ENCODE data around the gene ZNF277.

Gene ZNF277, protein sequence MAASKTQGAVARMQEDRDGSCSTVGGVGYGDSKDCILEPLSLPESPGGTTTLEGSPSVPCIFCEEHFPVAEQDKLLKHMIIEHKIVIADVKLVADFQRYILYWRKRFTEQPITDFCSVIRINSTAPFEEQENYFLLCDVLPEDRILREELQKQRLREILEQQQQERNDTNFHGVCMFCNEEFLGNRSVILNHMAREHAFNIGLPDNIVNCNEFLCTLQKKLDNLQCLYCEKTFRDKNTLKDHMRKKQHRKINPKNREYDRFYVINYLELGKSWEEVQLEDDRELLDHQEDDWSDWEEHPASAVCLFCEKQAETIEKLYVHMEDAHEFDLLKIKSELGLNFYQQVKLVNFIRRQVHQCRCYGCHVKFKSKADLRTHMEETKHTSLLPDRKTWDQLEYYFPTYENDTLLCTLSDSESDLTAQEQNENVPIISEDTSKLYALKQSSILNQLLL

DNA sequence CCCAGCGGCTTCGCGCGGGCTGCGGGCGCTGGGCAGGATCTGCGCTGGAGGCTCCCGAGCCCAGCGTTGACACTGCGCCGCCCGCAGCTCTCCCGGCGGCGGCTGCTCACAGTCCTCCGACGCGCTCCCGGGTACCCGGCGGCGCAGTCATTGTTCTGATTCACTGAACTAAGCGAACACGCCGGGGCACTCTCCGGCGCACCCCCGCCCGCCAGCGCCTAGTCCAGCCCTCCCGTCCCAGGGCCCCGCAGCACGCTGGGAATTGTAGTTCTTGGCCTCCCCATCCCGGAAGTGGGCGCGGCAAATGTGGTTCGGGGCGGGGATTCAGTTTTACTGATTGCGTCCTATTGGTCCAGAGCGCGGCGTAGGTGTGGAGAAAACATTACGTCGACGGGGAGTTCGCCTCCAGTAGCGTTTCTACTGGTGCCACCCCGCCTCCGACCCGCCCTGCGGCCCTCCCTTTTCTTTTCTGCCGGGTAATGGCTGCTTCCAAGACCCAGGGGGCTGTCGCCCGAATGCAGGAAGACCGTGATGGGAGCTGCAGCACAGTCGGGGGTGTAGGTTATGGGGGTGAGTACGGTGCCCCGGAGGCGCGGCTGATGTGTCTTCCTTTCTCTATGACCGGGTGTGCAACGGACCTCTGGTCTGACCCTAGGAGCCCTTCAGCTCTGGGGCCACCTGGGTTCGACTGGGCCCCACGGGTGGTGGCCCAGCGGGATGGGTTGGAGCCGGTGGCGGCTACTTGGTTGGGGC lies at the start of gene ZNF277, which contains the start of gene DOCK4:
Gene ZNF277, plus strand, starts transcription at position 458 of the 753 bp plus-strand sequence. Its CDS starts 22 bp downstream, at position 480.
Gene DOCK4, minus strand, starts transcription at position 162 of the 753 bp plus-strand sequence. CDS start 261 bp downstream, outside the sequence.
- DNase-seq (ENCODE audit: low spot score): peak; percentile 97

- peak; percentile 12 for DNase-seq (ENCODE audit: low spot score)
These were observed 49.4 kb upstream of the ZNF277 start for GRCh38 chr7:112157072-112157471.

GRCh38 chr7:112159351-112159750 lies 47.1 kb upstream of the ZNF277 start:
- DNase-seq (ENCODE audit: low spot score): no peak

DNA sequence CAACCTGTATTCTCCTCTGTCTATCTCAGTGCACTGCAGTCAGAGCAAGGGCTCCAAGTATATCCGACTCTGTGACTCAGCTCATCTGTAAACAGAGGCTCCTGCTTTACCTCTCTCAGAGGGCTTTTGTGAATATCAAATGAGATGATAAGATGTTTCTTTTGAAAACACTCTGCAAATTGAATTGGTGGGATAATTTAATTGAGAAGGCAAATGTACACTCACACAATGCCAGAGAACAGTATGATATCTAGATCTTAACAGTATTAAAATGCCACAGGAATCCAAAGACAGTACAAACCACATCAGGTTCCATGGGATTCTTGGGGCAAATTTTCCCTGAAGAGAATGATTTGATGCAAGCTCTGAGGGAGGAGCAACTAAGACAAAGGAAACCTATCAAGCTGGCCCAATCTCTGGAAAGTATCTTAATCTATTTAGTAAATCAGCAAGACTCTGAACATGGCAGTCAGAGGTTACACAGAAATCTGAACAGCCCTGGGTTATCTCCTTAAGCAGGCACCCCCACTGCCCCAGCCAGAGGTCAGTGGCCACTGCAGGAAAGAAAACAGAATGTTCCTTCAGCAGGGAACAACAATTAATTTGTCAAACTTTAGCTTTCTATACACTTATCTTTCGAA lies 46.2 kb upstream of the ZNF277 start:
- no peak for DNase-seq (ENCODE audit: low spot score)

DNA sequence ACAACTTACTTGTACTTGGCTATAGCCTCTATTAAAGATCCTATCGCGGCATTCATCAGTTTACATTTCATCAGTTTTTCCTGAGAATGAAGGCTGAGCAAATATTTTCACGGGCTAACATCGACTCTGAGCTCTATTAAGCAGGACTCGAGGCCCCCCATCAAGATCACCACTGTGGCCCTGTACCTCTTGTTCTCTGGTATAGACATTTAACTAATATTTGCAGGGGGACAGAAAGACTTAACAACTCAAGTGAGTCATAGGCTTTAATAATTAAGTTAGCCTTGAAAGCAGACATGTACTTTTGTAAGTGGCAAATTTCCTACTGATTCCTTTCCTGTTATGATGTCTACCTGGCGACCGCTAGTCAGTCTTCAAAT lies 45.7 kb upstream of the ZNF277 start:
- no peak for DNase-seq (ENCODE audit: low spot score)

DNA sequence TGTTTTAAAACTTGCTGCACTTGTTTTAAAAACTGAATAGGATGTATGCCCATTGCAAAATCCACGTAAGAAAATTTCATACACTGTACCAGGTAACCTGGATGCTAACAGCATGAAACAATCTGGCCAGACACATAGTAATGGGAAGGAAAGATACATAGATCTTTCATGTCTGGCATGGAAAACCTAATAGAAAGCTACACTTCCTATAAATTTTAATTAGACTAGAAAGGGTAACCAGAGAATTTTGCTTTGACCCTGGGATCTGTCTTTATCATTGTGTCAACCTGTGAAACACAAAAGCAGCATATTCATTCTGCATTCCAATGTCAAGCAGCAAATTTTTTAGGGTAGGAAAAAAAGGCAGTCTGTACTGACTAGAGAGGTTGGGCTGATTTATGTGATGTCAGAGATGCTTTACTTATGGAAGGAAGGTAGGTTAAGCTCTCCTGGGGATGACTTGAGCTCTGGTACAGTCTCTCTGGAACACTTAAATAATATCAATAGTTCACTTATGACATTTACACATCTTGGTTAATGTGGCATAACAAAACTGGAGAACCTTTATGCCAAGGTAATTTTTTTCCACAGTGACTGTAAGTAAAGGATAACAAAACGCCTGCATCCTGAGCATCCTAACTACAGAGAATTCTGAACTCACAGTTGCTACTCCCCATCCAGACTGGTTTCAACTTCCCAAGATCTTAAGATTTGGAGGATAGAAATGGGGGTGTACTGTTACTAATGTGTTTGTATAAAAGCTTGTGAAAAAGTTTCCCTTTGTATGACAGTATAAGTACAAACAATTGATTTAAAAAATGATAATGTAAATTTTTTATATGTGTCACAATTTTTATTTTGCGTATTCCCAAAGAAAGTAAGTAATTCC lies 45.0 kb upstream of the ZNF277 start:
- DNase-seq (ENCODE audit: low spot score): no peak

GRCh38 chr7:112162142-112162766 lies 44.2 kb upstream of the ZNF277 start:
- DNase-seq (ENCODE audit: low spot score): no peak

- DNase-seq (ENCODE audit: low spot score): no peak
These were observed 43.5 kb upstream of the ZNF277 start for GRCh38 chr7:112162784-112163506.

GRCh38 chr7:112167147-112167546 lies 39.3 kb upstream of the ZNF277 start:
- DNase-seq (ENCODE audit: low spot score): no peak

DNA sequence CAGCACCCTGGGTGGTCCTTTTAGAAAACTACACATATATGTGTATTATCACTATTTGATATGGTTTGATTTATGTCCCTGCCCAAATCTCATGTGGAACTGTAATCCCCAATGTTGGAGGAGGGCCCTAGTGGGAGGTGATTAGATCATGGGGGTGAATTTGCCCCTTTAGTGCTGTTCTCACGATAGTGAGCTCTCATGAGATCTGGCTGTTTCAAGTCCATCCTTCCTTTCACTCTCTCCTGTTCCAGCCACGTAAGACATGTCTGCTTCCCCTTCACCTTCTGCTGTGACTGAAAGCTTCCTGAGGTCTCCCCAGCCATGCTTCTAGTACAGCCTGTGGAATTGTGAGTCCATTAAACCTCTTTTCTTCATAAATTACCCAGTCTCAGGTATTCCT lies 37.6 kb upstream of the ZNF277 start:
- no peak for DNase-seq (ENCODE audit: low spot score)

DNA sequence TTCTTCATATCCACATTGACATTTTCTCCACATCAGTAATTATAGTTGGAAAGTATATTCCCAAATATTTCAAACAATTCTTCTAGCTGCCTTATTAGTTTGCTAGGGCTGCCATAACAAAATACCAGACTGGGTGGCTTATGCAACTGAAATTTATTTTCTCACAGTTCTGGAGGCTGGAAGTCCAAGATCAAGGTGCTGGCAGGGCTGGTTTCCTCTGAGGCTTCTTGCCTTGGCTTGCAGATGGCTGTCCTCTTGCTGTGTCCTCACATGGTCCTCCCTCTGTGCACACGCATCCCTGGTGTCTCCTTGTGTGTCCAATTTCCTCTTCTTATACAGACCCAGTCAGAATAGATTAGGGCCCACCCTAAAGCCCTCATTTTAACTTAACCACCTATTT lies 34.8 kb upstream of the ZNF277 start:
- no peak for DNase-seq (ENCODE audit: low spot score)

DNA sequence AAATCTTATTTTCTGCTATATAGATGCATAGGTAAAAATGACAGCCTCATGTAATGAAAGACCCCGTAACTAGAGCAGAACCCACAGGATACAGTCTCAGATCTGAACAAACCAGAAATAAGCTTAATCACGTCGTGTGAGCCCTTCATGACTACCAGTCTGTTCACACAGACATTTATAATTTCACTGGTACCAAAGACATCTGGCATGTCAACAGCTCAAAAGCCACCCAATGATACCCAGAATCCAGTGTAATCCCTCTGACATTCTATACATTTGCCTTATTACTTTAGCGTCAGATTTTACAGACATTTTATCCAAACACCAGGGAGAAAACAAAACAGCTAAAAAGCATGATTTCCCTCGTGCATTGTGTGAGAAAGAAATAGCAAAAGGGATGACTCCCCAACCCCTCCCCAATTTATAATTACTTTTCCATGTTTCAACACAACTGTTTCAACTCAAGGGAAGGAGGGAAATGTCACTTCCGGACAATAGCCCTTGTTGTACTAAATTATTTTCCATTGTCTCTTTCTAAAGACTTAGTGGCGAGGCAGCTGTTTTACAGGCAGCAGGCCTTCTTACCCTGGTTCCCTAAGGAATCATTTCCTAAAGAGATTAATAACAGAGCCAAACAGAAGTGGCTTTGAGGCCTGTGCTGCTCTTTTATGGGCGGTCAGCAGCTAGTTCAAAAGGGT lies 33.5 kb upstream of the ZNF277 start:
- DNase-seq (ENCODE audit: low spot score): no peak

- no peak for DNase-seq (ENCODE audit: low spot score)
These were observed 33.0 kb upstream of the ZNF277 start for GRCh38 chr7:112173568-112173905.

- DNase-seq (ENCODE audit: low spot score): no peak
These were observed 32.3 kb upstream of the ZNF277 start for GRCh38 chr7:112174192-112174591.

GRCh38 chr7:112176241-112176640 lies 30.3 kb upstream of the ZNF277 start:
- no peak for DNase-seq (ENCODE audit: low spot score)

DNA sequence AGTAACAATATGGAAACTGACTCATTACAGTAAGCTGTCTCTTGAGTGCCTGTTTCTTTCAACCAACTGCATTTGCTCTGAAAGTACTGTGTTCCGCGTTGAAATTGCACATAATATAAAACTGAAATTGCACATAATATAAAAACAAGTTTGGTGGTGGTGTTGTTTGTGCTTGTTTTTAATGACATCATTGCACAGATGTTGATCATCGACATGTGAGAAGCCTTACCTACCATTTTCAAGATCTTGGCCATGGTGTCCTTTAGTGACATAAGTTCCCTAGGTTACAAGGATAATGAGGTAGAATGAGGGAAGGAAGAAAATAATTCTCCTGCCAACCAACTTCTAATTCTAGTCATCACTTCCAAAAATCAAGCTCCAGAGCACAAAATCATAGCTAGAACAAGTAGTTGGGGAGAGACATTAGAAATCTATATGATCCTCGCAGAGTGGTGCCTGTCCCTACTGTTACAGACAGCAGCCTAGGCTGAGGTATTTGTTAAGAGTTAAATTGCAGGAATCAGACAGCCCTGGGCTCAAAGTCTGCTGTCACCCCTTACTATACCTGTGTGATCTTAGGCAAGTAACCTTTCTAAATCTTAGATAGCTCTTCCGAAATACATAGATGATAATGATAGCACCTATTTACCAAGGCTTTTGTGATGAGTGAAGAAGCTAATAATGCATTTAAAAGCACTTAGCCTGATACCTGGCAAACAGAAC lies 29.6 kb upstream of the ZNF277 start:
- DNase-seq (ENCODE audit: low spot score): no peak

- no peak for DNase-seq (ENCODE audit: low spot score)
These were observed 26.3 kb upstream of the ZNF277 start for GRCh38 chr7:112180223-112180622.

GRCh38 chr7:112182749-112183148 lies 23.7 kb upstream of the ZNF277 start:
- DNase-seq (ENCODE audit: low spot score): no peak

DNA sequence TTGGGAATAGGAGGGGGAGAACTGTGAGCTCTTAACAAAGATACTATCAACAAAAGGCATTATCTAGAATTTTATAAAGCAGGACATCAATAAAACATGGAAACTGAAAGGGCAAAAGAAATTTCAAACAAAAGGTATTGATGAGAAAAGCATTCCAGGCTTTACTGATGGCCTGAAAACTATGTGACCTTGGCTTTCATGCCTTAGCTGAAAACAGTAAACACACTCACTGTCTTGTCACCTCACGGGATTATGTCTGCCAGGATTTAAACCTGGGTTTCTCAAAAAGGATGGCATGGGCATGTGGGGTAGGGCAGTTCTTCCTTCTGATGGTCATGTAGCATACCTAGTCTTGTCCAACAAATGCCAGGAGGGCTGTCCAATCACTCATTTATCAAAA lies 23.2 kb upstream of the ZNF277 start:
- DNase-seq (ENCODE audit: low spot score): no peak

Measured in GM03348 (cell line).